Loucy (cell line): Measurements from ENCODE around the gene GLRA3.

Experiments used
- CTCF ChIP-seq: fragments of 200-600 bp; sonication (generic); conservative IDR thresholded peaks from 2 replicates; pipeline ENCODE4 v1.5.1; 2014; ENCODE audit warnings: mild to moderate bottlenecking, antibody characterized with exemption, low read length
- EZH2phosphoT487 ChIP-seq: fragments of 200-600 bp; IDR thresholded peaks from 2 replicates; pipeline ENCODE4 v1.6.1; 2018; ENCODE audit warnings: antibody characterized with exemption, mild to moderate bottlenecking, moderate library complexity, borderline replicate concordance

GRCh38 chr4:174764105-174764729 is 64.8 kb downstream of the GLRA3 start:
- peak; percentile 84 for TF ChIP-seq CTCF
- TF ChIP-seq EZH2phosphoT487: no peak
